ENCODE data around the gene KRT72. TPM values are rescaled to one million over a fixed set of nuclear protein-coding genes. Genes with fewer than 3 reads are reported as not detected.

Gene KRT72
- total RNA-seq, 1 experiment from 2014 or later: not detected

DNA sequence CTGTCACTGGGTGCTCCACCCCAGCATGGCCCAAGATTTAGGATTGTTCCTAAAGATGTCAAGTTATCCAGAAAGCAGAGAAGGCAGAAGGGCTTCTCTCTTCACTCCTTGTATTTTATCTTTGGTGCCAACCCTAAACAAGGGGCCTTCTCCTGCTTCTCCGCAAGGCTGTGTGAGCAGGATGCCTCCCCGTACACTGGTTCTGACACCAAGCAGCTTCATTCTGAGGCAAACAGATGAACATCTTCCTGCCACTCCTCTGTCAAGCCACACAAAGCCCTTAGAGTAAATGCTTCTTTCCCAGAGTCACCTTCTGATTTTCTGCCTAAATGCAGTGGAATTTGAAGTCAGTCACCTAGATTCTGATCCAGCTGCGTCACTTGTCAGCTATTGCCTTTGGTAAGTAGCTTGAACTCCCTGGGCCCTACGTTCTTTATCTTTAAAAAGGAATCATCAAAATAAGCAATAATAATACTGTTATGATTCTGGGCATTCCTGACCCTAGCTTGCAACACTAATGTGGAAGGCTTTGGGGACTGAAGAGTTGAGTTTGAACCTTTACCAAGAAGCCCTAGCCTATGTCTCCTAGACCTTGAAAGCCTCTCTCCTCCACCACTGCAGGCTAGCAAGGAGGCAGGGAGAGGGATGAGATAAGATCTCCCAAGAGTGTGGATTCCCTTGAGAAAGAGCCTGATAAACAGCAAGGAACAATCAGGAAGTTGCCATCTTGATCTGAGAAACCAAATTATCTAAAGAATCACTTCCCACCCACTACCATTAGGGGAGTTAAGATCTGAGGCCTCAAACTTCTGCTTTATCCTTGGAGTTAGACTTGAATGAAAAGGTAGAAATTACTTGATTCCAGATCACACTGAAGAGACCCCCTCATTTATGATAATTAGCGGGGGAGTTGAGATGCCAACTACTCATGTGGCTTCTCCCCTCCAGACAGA, 11.4 kb upstream of the KRT72 start:
- Histone ChIP-seq H3K56ac (ENCODE audit: insufficient read length, low read depth, low read length) (no peak overlapping the region), H3K23me2 (ENCODE audit: insufficient read length, low read depth, low read length, poor library complexity, severe bottlenecking) (no peaks in the 10 kb centered on the region), H4K5ac (ENCODE audit: insufficient read length, low read depth, low read length) (no peak overlapping the region), H3K27ac (ENCODE audit: insufficient read length, low read depth, low read length) (no peak overlapping the region), H2BK5ac (ENCODE audit: insufficient read length, low read length) (no peak overlapping the region), H2AK5ac (ENCODE audit: insufficient read length, low read length) (no peak overlapping the region), H3K4ac (ENCODE audit: low read depth, low read length) (no peak overlapping the region), H2BK20ac (ENCODE audit: low read depth, low read length, poor library complexity, severe bottlenecking) (no peak overlapping the region), H2BK12ac (ENCODE audit: insufficient read length, low read depth, low read length) (no peak overlapping the region), H2BK120ac (ENCODE audit: low read depth, low read length, poor library complexity, severe bottlenecking) (no peak overlapping the region), H3K79me1 (ENCODE audit: insufficient read depth, low read depth, low read length, poor library complexity, severe bottlenecking) (no peaks in the 10 kb centered on the region), H3K79me2 (ENCODE audit: insufficient read depth, low read length) (no peaks in the 10 kb centered on the region), H3K23ac (ENCODE audit: insufficient read length, low read depth, low read length) (no peak overlapping the region), H3K18ac (ENCODE audit: insufficient read length, low read depth, low read length) (no peak overlapping the region), H2AFZ (ENCODE audit: low read length) (no peak overlapping the region), H3K9me3 (ENCODE audit: control insufficient read depth, low read depth, low read length) (no peaks in the 10 kb centered on the region), H3K27me3 (ENCODE audit: insufficient read depth, low read length) (no peaks in the 10 kb centered on the region), H3K14ac (ENCODE audit: insufficient read depth, low read length) (no peak overlapping the region; the same call in 1 of the 2 replicates), H3T11ph (ENCODE audit: low read length) (no peak overlapping the region), H2BK15ac (ENCODE audit: low read depth, low read length) (no peak overlapping the region), H3K4me2 (ENCODE audit: insufficient read depth, insufficient read length, low read length) (no peak overlapping the region), H4K20me1 (ENCODE audit: control insufficient read depth, insufficient read depth, insufficient read length) (no peaks in the 10 kb centered on the region), H4K8ac (replicated peaks; ENCODE audit: insufficient read length, low read depth, low read length) (no peak overlapping the region), H4K91ac (ENCODE audit: insufficient read length, low read depth, low read length) (no peak overlapping the region), H3K4me1 (ENCODE audit: insufficient read depth, low read length) (no peaks in the 10 kb centered on the region), H3K9ac (ENCODE audit: extremely low read depth, insufficient read length, low read length) (no peak overlapping the region)
- H3K9me3 Mint-ChIP-seq: no peaks in the 10 kb centered on the region
- no CpG with 5 or more reads among the region's 5 CpGs for WGBS (ENCODE audit: extremely low coverage, insufficient read length, low lambda C conversion rate)
- peaks cover 46% of the 10 kb centered on the region for H3K27me3 Mint-ChIP-seq (ENCODE audit: low read depth)
- no peak overlapping the region for H3K4me3 Mint-ChIP-seq
- H3K36me3 Mint-ChIP-seq (ENCODE audit: insufficient read depth in 1 of 3, low read depth in 3 of 3): no peaks in the 10 kb centered on the region
- peaks cover 0 to 4% of the 10 kb centered on the region in 2 experiments; a peak in 2 of 4 replicates for H3K4me1 Mint-ChIP-seq
- TF ChIP-seq, protein P1, sequence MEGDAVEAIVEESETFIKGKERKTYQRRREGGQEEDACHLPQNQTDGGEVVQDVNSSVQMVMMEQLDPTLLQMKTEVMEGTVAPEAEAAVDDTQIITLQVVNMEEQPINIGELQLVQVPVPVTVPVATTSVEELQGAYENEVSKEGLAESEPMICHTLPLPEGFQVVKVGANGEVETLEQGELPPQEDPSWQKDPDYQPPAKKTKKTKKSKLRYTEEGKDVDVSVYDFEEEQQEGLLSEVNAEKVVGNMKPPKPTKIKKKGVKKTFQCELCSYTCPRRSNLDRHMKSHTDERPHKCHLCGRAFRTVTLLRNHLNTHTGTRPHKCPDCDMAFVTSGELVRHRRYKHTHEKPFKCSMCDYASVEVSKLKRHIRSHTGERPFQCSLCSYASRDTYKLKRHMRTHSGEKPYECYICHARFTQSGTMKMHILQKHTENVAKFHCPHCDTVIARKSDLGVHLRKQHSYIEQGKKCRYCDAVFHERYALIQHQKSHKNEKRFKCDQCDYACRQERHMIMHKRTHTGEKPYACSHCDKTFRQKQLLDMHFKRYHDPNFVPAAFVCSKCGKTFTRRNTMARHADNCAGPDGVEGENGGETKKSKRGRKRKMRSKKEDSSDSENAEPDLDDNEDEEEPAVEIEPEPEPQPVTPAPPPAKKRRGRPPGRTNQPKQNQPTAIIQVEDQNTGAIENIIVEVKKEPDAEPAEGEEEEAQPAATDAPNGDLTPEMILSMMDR (conservative IDR thresholded peaks at IDR 0.05): no peak
- no peak overlapping the region for H3K27ac Mint-ChIP-seq
- no peak for DNase-seq

Measured in H9 (cell line).